Measurements from ENCODE around the gene LAMA2. TPM values are rescaled to one million over a fixed set of nuclear protein-coding genes. Genes with fewer than 3 reads are reported as not detected.

The LAMA2 gene
- total RNA-seq, 2 donors from 2014 or later: 7.0 to 14.4 TPM

GRCh38 chr6:129417416-129418086 lies 534.6 kb downstream of the LAMA2 start:
- ATAC-seq (no peak), DNase-seq (no peak)
- intact Hi-C loops (cut with DNase I, micrococcal nuclease): no loop called here

- DNase-seq (no peak), ATAC-seq (no peak)
- intact Hi-C loops (cut with DNase I, micrococcal nuclease): no loop called here
Measured at GRCh38 chr6:129419324-129419723, 536.4 kb downstream of the LAMA2 start.

GRCh38 chr6:129426343-129426742 lies 543.4 kb downstream of the LAMA2 start:
- DNase-seq (no peak), ATAC-seq (no peak)

GRCh38 chr6:129429956-129430355 lies 547.0 kb downstream of the LAMA2 start:
- intact Hi-C loops (cut with DNase I, micrococcal nuclease): no loop called here
- no peak for DNase-seq
- ATAC-seq: no peak

More at GRCh38 chr6:129426343-129426742, 543.4 kb downstream of the LAMA2 start:
- intact Hi-C loops (cut with DNase I, micrococcal nuclease): no loop called here

- no peak for ATAC-seq
- DNase-seq: no peak
- intact Hi-C loops (cut with DNase I, micrococcal nuclease): no loop called here
Measured at GRCh38 chr6:129432738-129433137, 549.8 kb downstream of the LAMA2 start.

GRCh38 chr6:129434091-129434490 lies 551.2 kb downstream of the LAMA2 start:
- intact Hi-C loops (cut with DNase I, micrococcal nuclease): no loop called here
- no peak for ATAC-seq
- no peak for DNase-seq

GRCh38 chr6:129440691-129441090 lies 557.8 kb downstream of the LAMA2 start:
- no peak for ATAC-seq
- intact Hi-C loops (cut with DNase I, micrococcal nuclease): no loop called here
- DNase-seq: no peak

GRCh38 chr6:129444683-129445082 lies 561.7 kb downstream of the LAMA2 start:
- intact Hi-C loops (cut with DNase I, micrococcal nuclease): no loop called here
- DNase-seq: no peak
- no peak for ATAC-seq

GRCh38 chr6:129446272-129447197 lies 563.6 kb downstream of the LAMA2 start:
- DNase-seq (no peak), ATAC-seq (no peak)
- intact Hi-C loops (cut with DNase I, micrococcal nuclease): no loop called here

- intact Hi-C loops (cut with DNase I, micrococcal nuclease): no loop called here
- no peak for ATAC-seq
- no peak for DNase-seq
Measured at GRCh38 chr6:129447198-129447565, 564.2 kb downstream of the LAMA2 start.

- no peak for ATAC-seq
- intact Hi-C loops (cut with DNase I, micrococcal nuclease): no loop called here
Measured at GRCh38 chr6:129448965-129449364, 566.0 kb downstream of the LAMA2 start.

GRCh38 chr6:129451187-129451586 lies 568.2 kb downstream of the LAMA2 start:
- intact Hi-C loops (cut with DNase I, micrococcal nuclease): no loop called here
- DNase-seq: no peak
- ATAC-seq: no peak

More at GRCh38 chr6:129448965-129449364, 566.0 kb downstream of the LAMA2 start:
- DNase-seq: no peak

GRCh38 chr6:129453073-129453472 lies 570.1 kb downstream of the LAMA2 start:
- intact Hi-C loops (cut with DNase I, micrococcal nuclease): no loop called here
- no peak for DNase-seq
- ATAC-seq: no peak

- intact Hi-C loops (cut with DNase I, micrococcal nuclease): no loop called here
- ATAC-seq: no peak
- DNase-seq: no peak
Measured at GRCh38 chr6:129454488-129454887, 571.5 kb downstream of the LAMA2 start.

GRCh38 chr6:129455126-129455769 lies 572.3 kb downstream of the LAMA2 start:
- no peak for ATAC-seq
- intact Hi-C loops (cut with DNase I, micrococcal nuclease): no loop called here

GRCh38 chr6:129460221-129460620 lies 577.3 kb downstream of the LAMA2 start:
- DNase-seq (no peak), ATAC-seq (no peak)
- intact Hi-C loops (cut with DNase I, micrococcal nuclease): no loop called here

More at GRCh38 chr6:129455126-129455769, 572.3 kb downstream of the LAMA2 start:
- DNase-seq: no peak

- intact Hi-C loops (cut with DNase I, micrococcal nuclease): no loop called here
- ATAC-seq: no peak
- DNase-seq: no peak
Measured at GRCh38 chr6:129469070-129469662, 586.2 kb downstream of the LAMA2 start.

GRCh38 chr6:129472239-129472638 lies 589.3 kb downstream of the LAMA2 start:
- intact Hi-C loops (cut with DNase I, micrococcal nuclease): no loop called here
- DNase-seq (no peak), ATAC-seq (no peak)

GRCh38 chr6:129473546-129473945 lies 590.6 kb downstream of the LAMA2 start:
- ATAC-seq: no peak
- DNase-seq: no peak
- intact Hi-C loops (cut with DNase I, micrococcal nuclease): no loop called here
